Measurements from ENCODE around the gene COIL. TPM values are rescaled to one million over a fixed set of nuclear protein-coding genes. Genes with fewer than 3 reads are reported as not detected.

Gene COIL
- total RNA-seq, 2 experiments from 2014 or later: 20.5 to 20.7 TPM

DNA sequence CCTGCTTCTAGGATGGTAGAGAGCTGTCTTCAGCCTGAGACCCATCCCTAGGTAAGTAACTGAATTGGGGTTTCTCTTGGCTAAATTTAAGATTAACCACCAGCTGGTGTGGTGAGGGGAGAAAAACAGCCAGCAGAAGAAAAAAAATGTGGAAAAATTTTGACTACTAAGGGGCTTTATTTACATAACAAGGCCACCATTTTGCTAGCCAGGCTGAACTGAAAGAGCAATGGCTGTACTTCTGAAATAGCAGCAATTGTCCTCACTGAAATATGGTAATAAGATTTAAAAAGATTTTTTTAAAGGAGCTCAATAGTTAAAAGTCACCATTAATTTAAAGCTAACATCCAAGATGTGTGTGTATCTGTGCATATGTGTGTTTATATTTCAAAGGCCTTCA, 34.6 kb downstream of the COIL start:
- DNase-seq (ENCODE audit: low spot score): no peak
- ChIA-PET CTCF (ENCODE audit: unreplicated experiment) (no interaction called here), POLR2A (interaction anchor here (0.7 kb wide), 1 partner anchor 12 kb away, joined by 3 read pairs; no protein-coding TSS in a partner anchor)
- BruUV-seq (replicated peaks): no TSS peak
- Histone ChIP-seq H3K27ac (ENCODE audit: low read depth, low read length, poor library complexity, severe bottlenecking) (no peak overlapping the region), H3K4me2 (ENCODE audit: low read length) (no peak overlapping the region), H3K79me2 (ENCODE audit: insufficient read depth, low read depth, low read length) (no peaks in the 10 kb centered on the region), H3K4me3 (ENCODE audit: low read depth, low read length, poor library complexity, severe bottlenecking) (no peak overlapping the region), H3K9me3 (ENCODE audit: low read length) (peaks cover 23% of the 10 kb centered on the region), H3K9me2 (ENCODE audit: insufficient read depth, low read length) (no peaks in the 10 kb centered on the region), H4K20me1 (ENCODE audit: insufficient read depth, low read length) (no peaks in the 10 kb centered on the region), H3K36me3 (ENCODE audit: insufficient read depth, low read length) (no peaks in the 10 kb centered on the region), H3K4me1 (ENCODE audit: insufficient read depth, low read length, poor library complexity, severe bottlenecking) (no peaks in the 10 kb centered on the region), H2AFZ (ENCODE audit: low read length) (no peak overlapping the region)
- TF ChIP-seq, protein P1, sequence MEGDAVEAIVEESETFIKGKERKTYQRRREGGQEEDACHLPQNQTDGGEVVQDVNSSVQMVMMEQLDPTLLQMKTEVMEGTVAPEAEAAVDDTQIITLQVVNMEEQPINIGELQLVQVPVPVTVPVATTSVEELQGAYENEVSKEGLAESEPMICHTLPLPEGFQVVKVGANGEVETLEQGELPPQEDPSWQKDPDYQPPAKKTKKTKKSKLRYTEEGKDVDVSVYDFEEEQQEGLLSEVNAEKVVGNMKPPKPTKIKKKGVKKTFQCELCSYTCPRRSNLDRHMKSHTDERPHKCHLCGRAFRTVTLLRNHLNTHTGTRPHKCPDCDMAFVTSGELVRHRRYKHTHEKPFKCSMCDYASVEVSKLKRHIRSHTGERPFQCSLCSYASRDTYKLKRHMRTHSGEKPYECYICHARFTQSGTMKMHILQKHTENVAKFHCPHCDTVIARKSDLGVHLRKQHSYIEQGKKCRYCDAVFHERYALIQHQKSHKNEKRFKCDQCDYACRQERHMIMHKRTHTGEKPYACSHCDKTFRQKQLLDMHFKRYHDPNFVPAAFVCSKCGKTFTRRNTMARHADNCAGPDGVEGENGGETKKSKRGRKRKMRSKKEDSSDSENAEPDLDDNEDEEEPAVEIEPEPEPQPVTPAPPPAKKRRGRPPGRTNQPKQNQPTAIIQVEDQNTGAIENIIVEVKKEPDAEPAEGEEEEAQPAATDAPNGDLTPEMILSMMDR (conservative IDR thresholded peaks at IDR 0.05; ENCODE audit: low read length): no peak
- TF ChIP-seq EZH2phosphoT487 (IDR thresholded peaks at IDR 0.05; ENCODE audit: borderline replicate concordance, low read depth, low read length): no peak
- intact Hi-C loops (cut with micrococcal nuclease; ENCODE audit: unreplicated experiment): no loop called here

DNA sequence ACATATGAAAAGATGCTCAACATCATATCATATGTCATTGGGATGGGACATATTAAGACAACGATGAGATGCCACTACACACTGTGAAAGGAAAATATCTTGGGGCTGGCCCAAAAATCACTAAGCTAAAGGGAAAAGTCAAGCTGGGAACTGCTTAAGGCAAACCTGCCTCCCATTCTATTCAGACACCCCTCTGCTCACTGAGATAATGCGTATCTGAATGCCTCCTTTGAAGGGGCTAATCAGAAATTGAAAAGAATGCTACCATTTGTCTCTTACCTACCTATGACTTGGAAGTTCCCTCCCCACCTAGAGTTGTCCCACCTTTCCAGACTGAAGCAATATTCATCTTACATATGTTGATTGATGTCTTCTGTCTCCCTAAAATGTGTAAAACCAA, 35.8 kb downstream of the COIL start:
- H3K4me3 ChIP-seq (ENCODE audit: low read depth, low read length, poor library complexity, severe bottlenecking): no peak overlapping the region
- no peaks in the 10 kb centered on the region for H4K20me1 ChIP-seq (ENCODE audit: insufficient read depth, low read length)
- ChIA-PET POLR2A (no interaction called here), CTCF (ENCODE audit: unreplicated experiment) (no interaction called here)
- no peaks in the 10 kb centered on the region for H3K4me1 ChIP-seq (ENCODE audit: insufficient read depth, low read length, poor library complexity, severe bottlenecking)
- no peaks in the 10 kb centered on the region for H3K36me3 ChIP-seq (ENCODE audit: insufficient read depth, low read length)
- intact Hi-C loops (cut with micrococcal nuclease; ENCODE audit: unreplicated experiment): no loop called here
- H3K9me2 ChIP-seq (ENCODE audit: insufficient read depth, low read length): no peaks in the 10 kb centered on the region
- BruUV-seq (replicated peaks): no TSS peak
- no peak overlapping the region for H3K4me2 ChIP-seq (ENCODE audit: low read length)
- no peak overlapping the region for H2AFZ ChIP-seq (ENCODE audit: low read length)
- no peak for DNase-seq (ENCODE audit: low spot score)
- no peak overlapping the region for H3K27ac ChIP-seq (ENCODE audit: low read depth, low read length, poor library complexity, severe bottlenecking)
- no peaks in the 10 kb centered on the region for H3K79me2 ChIP-seq (ENCODE audit: insufficient read depth, low read depth, low read length)
- H3K9me3 ChIP-seq (ENCODE audit: low read length): peaks cover 13% of the 10 kb centered on the region
- TF ChIP-seq EZH2phosphoT487 (IDR thresholded peaks at IDR 0.05; ENCODE audit: borderline replicate concordance, low read depth, low read length): no peak
- TF ChIP-seq, protein P1 (conservative IDR thresholded peaks at IDR 0.05; ENCODE audit: low read length): no peak

- H3K9me2 ChIP-seq (ENCODE audit: insufficient read depth, low read length): no peaks in the 10 kb centered on the region
- H3K27ac ChIP-seq (ENCODE audit: low read depth, low read length, poor library complexity, severe bottlenecking): no peak overlapping the region
- H3K36me3 ChIP-seq (ENCODE audit: insufficient read depth, low read length): no peaks in the 10 kb centered on the region
- H4K20me1 ChIP-seq (ENCODE audit: insufficient read depth, low read length): no peaks in the 10 kb centered on the region
- H3K4me2 ChIP-seq (ENCODE audit: low read length): no peak overlapping the region
- TF ChIP-seq, protein P1 (conservative IDR thresholded peaks at IDR 0.05; ENCODE audit: low read length): no peak
- TF ChIP-seq EZH2phosphoT487 (IDR thresholded peaks at IDR 0.05; ENCODE audit: borderline replicate concordance, low read depth, low read length): no peak
- peaks cover 9% of the 10 kb centered on the region; the same call in 1 of the 2 replicates for H3K9me3 ChIP-seq (ENCODE audit: low read length)
- H3K79me2 ChIP-seq (ENCODE audit: insufficient read depth, low read depth, low read length): no peaks in the 10 kb centered on the region
- H3K4me1 ChIP-seq (ENCODE audit: insufficient read depth, low read length, poor library complexity, severe bottlenecking): peaks cover 3% of the 10 kb centered on the region
- intact Hi-C loops (cut with micrococcal nuclease; ENCODE audit: unreplicated experiment): no loop called here
- H3K4me3 ChIP-seq (ENCODE audit: low read depth, low read length, poor library complexity, severe bottlenecking): no peak overlapping the region
- H2AFZ ChIP-seq (ENCODE audit: low read length): no peak overlapping the region
- DNase-seq (ENCODE audit: low spot score): no peak
- POLR2A ChIA-PET: interaction anchor here (0.8 kb wide), 1 partner anchor 79 kb away, joined by 4 read pairs; no protein-coding TSS in a partner anchor
- CTCF ChIA-PET (ENCODE audit: unreplicated experiment): no interaction called here
- no TSS peak for BruUV-seq (replicated peaks)
These were observed 41.1 kb downstream of the COIL start for GRCh38 chr17:56919717-56920116.
